Activated naive CD4-positive, alpha-beta T cell treated with anti-CD3 and anti-CD28 coated beads, Interleukin-2, amount 10 ng/mL, durations not matched to agents 7 days and 5 days (primary cell): ENCODE results near the gene NEDD9.

ENCODE experiments used
- CTCF ChIA-PET: fragments of 350-600 bp; sonication (Branson Sonifier 250); formaldehyde crosslinking; loops from one replicate; lab custom pipeline; 2021; ENCODE audit warnings: antibody characterized with exemption; lab: Charles Lee
- DNase-seq: peaks from one replicate; pipeline ENCODE4 v3.0.0-alpha.2; 2020
- H3K27ac Mint-ChIP-seq: one replicate; pipeline ENCODE4 v1.8.0; 2021; ENCODE audit warnings: mild to moderate bottlenecking, moderate library complexity, mixed read lengths
- H3K27me3 Mint-ChIP-seq: one replicate; pipeline ENCODE4 v1.8.0; 2021; ENCODE audit warnings: mild to moderate bottlenecking, mixed read lengths
- H3K36me3 Mint-ChIP-seq: one replicate; pipeline ENCODE4 v1.8.0; 2021; ENCODE audit warnings: mixed read lengths
- H3K4me1 Mint-ChIP-seq: one replicate; pipeline ENCODE4 v1.8.0; 2021; ENCODE audit warnings: mixed read lengths
- H3K4me3 Mint-ChIP-seq: one replicate; pipeline ENCODE4 v1.8.0; 2021; ENCODE audit warnings: mild to moderate bottlenecking, moderate library complexity, mixed read lengths
- H3K9me3 Mint-ChIP-seq: one replicate; pipeline ENCODE4 v1.8.0; 2021; ENCODE audit warnings: mixed read lengths

The NEDD9 gene

GRCh38 chr6:11213422-11214021 is 18.9 kb downstream of the NEDD9 start:
- CTCF ChIA-PET, result no interaction called here
- Mint-ChIP-seq H3K27ac (no peak overlapping the region), H3K36me3 (peaks cover 68% of the 10 kb centered on the region), H3K27me3 (no peaks in the 10 kb centered on the region), H3K4me3 (no peak overlapping the region), H3K9me3 (no peaks in the 10 kb centered on the region), H3K4me1 (peaks cover 45% of the 10 kb centered on the region)
- DNase-seq, result no peak

GRCh38 chr6:11212664-11213063 is 19.8 kb downstream of the NEDD9 start:
- Mint-ChIP-seq H3K9me3 (no peaks in the 10 kb centered on the region), H3K27me3 (no peaks in the 10 kb centered on the region), H3K4me3 (no peak overlapping the region), H3K36me3 (peaks cover 69% of the 10 kb centered on the region), H3K4me1 (peaks cover 42% of the 10 kb centered on the region), H3K27ac (no peak overlapping the region)
- DNase-seq, result no peak
- CTCF ChIA-PET, result no interaction called here

DNA sequence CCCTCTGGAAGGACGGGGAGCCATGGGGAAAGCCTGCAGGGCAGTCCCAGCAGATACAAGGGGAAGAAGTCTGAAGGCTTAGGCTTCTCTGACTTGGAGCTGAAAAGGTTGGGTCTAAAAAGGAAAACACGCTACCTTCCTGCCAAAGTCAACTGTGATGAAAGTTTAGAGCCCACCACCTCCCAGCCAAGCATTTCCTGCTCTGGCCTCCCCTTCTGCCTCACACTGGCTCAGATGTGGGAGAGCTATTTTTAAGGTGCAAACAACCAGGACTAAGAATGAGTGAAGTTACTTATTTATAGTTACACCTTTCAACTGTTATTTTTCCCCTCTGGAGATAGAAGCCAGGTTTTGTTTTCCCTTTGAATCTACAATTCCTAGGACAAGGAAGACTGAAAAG is 21.2 kb downstream of the NEDD9 start:
- Mint-ChIP-seq H3K4me1 (peaks cover 50% of the 10 kb centered on the region), H3K36me3 (peaks cover 73% of the 10 kb centered on the region), H3K27ac (peak overlapping the region; percentile 80), H3K4me3 (no peak overlapping the region), H3K27me3 (no peaks in the 10 kb centered on the region), H3K9me3 (no peaks in the 10 kb centered on the region)
- CTCF ChIA-PET, result no interaction called here
- DNase-seq, result no peak

DNA sequence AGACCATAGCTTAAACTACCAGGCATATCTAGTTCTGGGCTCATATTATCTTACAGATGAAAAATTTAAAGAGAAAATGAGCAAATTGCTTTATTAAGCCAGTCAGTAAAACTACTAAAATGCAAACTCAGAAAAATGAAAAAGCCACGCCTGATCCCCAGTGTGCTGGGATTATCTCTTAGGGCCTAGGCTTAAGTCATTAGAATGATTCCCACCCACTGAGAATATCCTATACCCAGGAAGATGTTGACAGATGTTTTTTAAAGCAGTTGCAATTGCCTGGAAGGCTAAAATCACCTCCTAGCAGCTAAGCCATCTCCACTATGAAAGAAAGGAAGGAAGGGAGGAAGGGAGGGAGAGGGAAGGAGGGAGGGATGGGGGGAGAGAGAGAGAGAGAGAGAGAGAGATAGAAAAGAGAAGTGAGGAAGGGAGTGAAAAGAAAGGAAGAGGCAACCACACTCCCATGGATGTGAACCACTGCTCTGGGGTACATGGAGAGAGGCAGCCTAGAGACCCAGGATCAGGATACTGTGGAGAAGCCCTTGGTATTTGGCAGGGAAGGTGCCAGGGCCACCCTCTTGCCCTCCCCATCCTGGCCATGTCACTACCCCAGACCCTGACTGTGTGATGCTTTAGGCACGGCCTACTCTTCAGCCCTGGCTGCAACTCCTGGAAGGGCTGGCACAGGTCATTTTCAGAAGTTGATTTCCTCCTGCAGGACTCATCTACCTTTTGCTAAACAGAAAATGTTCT is 21.9 kb downstream of the NEDD9 start:
- H3K27me3 Mint-ChIP-seq, result no peaks in the 10 kb centered on the region
- no peaks in the 10 kb centered on the region for H3K9me3 Mint-ChIP-seq
- peaks cover 76% of the 10 kb centered on the region for H3K36me3 Mint-ChIP-seq
- no peak overlapping the region for H3K4me3 Mint-ChIP-seq
- DNase-seq, result no peak
- CTCF ChIA-PET, result no interaction called here
- peak overlapping the region; percentile 39 for H3K27ac Mint-ChIP-seq
- H3K4me1 Mint-ChIP-seq, result peaks cover 50% of the 10 kb centered on the region

DNA sequence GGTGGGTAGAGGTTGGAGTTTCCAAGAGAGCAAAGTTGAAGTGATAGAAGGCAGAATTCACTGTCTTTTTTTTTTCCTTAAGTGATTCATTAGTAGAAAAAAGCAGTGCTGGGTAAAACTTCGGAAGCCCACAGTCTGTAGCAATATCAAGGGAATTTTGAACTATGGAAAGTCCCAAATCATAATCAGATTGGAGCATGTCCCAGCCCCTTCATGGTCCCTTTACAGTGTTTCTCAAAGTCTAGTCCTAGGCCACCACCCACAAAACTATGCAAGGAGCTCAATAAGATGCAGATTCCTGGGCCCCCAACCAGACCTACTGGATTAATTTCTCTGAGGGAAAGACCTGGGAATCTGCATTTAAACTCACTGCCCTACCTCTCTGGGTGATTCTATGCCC is 22.6 kb downstream of the NEDD9 start:
- Mint-ChIP-seq H3K27ac (no peak overlapping the region), H3K9me3 (no peaks in the 10 kb centered on the region), H3K4me1 (peaks cover 52% of the 10 kb centered on the region), H3K4me3 (no peak overlapping the region), H3K27me3 (no peaks in the 10 kb centered on the region), H3K36me3 (peaks cover 77% of the 10 kb centered on the region)
- no peak for DNase-seq
- CTCF ChIA-PET, result interaction anchor here (1.2 kb wide), 1 partner anchor 37 kb away, joined by 3 read pairs; no protein-coding TSS in a partner anchor

DNA sequence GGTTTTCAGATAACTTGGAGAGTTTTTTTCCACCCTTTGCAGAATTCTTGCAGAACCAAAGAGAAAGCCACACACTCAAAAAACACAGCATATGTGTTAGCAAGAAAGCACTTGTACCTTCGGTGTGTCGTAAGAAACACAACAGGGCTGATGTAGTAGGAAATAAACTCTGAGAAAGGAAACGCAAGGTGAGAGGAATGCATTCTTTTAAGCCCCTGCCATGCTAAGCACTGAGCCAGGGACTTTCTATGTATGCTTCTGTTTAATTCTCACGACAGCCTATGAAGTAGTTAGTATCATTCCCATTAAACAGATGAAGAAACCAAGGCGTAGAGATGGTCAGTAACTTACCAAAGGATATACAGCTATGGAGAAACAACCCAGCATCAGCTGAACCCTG is 23.1 kb downstream of the NEDD9 start:
- H3K36me3 Mint-ChIP-seq, result peaks cover 77% of the 10 kb centered on the region
- H3K9me3 Mint-ChIP-seq, result no peaks in the 10 kb centered on the region
- peaks cover 55% of the 10 kb centered on the region for H3K4me1 Mint-ChIP-seq
- no peak overlapping the region for H3K27ac Mint-ChIP-seq
- no peaks in the 10 kb centered on the region for H3K27me3 Mint-ChIP-seq
- no peak for DNase-seq
- no peak overlapping the region for H3K4me3 Mint-ChIP-seq
- CTCF ChIA-PET, result interaction anchor here (1.2 kb wide), 1 partner anchor 37 kb away, joined by 3 read pairs; no protein-coding TSS in a partner anchor

DNA sequence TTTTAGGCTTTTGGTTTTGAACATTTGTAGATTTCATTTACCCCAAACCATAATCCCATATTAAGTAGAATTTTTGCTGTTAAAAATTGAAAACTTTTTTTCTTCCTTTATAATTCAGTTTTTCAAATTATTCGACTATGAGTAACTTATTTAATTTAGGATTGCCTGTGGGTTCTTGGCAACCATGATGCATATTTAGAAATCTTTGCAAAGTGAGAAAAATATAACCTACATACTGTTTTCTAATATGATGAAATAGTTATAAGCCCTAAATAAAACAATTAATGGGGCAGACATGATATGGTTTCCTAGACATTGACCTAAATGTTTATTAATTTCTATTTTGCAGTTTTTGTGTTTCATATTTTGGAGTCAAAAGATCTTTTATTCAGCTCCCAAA is 23.6 kb downstream of the NEDD9 start:
- Mint-ChIP-seq H3K27me3 (no peaks in the 10 kb centered on the region), H3K4me3 (no peak overlapping the region), H3K36me3 (peaks cover 83% of the 10 kb centered on the region), H3K27ac (no peak overlapping the region), H3K9me3 (no peaks in the 10 kb centered on the region), H3K4me1 (peaks cover 60% of the 10 kb centered on the region)
- CTCF ChIA-PET, result interaction anchor here (1.2 kb wide), 1 partner anchor 36 kb away, joined by 3 read pairs; no protein-coding TSS in a partner anchor
- DNase-seq, result no peak

GRCh38 chr6:11208267-11208666 is 24.2 kb downstream of the NEDD9 start:
- Mint-ChIP-seq H3K9me3 (no peaks in the 10 kb centered on the region), H3K4me1 (peaks cover 64% of the 10 kb centered on the region), H3K4me3 (no peak overlapping the region), H3K27ac (peak overlapping the region; percentile 49), H3K27me3 (no peaks in the 10 kb centered on the region), H3K36me3 (peaks cover 83% of the 10 kb centered on the region)
- CTCF ChIA-PET, result no interaction called here
- DNase-seq, result no peak

- peaks cover 69% of the 10 kb centered on the region for H3K4me1 Mint-ChIP-seq
- H3K27ac Mint-ChIP-seq, result peak overlapping the region; percentile 39
- no peaks in the 10 kb centered on the region for H3K9me3 Mint-ChIP-seq
- CTCF ChIA-PET, result interaction anchor here (0.7 kb wide), 1 partner anchor 289 kb away, joined by 3 read pairs; no protein-coding TSS in a partner anchor
- H3K4me3 Mint-ChIP-seq, result no peak overlapping the region
- no peak for DNase-seq
- peaks cover 79% of the 10 kb centered on the region for H3K36me3 Mint-ChIP-seq
- H3K27me3 Mint-ChIP-seq, result no peaks in the 10 kb centered on the region
These were observed 25.1 kb downstream of the NEDD9 start for GRCh38 chr6:11207199-11207968.

GRCh38 chr6:11206576-11206975 is 25.9 kb downstream of the NEDD9 start:
- peaks cover 69% of the 10 kb centered on the region for H3K4me1 Mint-ChIP-seq
- H3K4me3 Mint-ChIP-seq, result no peak overlapping the region
- CTCF ChIA-PET, result interaction anchor here (0.7 kb wide), 1 partner anchor 290 kb away, joined by 3 read pairs; no protein-coding TSS in a partner anchor
- H3K9me3 Mint-ChIP-seq, result no peaks in the 10 kb centered on the region
- no peak overlapping the region for H3K27ac Mint-ChIP-seq
- DNase-seq, result no peak
- no peaks in the 10 kb centered on the region for H3K27me3 Mint-ChIP-seq
- peaks cover 76% of the 10 kb centered on the region for H3K36me3 Mint-ChIP-seq

DNA sequence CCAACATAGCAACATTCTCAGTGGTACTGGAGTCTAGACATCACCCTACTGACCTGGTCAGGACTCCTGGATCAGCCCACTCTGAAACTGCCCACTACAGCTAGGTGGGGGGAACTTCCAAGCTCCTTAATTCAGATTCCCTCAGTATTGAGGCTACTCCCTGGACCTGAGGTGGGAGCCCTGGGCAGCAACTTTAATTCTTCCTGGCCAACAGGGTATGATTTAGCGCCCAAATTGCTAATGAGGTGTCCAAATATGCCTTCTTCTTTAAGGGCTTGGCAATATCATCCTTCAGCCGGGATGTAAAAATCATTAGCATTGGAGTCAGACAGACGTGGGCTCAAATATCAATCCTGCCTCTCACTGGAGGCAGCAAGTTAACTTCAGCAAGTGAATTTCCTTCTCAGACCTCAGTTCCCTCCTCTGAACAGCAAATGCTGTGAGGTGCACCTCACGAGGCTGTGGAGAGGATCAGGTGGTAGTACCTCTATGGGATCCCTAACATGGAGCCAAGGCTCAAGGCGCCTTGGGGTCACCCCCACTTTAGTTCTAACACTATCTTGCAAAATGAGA is 27.6 kb downstream of the NEDD9 start:
- Mint-ChIP-seq H3K4me3 (no peak overlapping the region), H3K4me1 (peaks cover 71% of the 10 kb centered on the region), H3K36me3 (peaks cover 74% of the 10 kb centered on the region), H3K9me3 (no peaks in the 10 kb centered on the region), H3K27ac (peak overlapping the region; percentile 14), H3K27me3 (no peaks in the 10 kb centered on the region)
- CTCF ChIA-PET, result no interaction called here
- no peak for DNase-seq

DNA sequence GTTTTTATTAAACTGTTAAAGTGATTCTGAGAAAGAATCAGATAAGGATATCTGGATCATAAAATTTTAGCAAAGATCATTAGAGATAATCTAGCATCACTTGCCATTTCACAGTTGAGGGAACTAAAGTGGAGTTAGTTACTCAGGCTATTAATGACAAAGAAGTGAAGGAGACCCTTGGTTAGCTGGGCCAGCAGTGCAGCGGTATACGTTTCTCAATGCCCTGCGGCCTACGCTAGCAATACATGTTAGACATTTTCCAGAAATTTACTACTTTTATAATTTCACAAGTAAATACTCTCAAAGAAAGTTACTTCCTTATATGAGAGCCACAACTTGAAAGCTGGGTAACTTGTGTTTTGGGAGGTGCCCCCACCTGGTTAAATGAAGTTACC is 28.5 kb downstream of the NEDD9 start:
- CTCF ChIA-PET, result no interaction called here
- no peak for DNase-seq
- Mint-ChIP-seq H3K27me3 (no peaks in the 10 kb centered on the region), H3K9me3 (no peaks in the 10 kb centered on the region), H3K27ac (peak overlapping the region; percentile 97), H3K4me1 (peaks cover 74% of the 10 kb centered on the region), H3K36me3 (peaks cover 74% of the 10 kb centered on the region), H3K4me3 (no peak overlapping the region)

- Mint-ChIP-seq H3K27me3 (no peaks in the 10 kb centered on the region), H3K27ac (peak overlapping the region; percentile 97), H3K9me3 (no peaks in the 10 kb centered on the region), H3K4me3 (peak overlapping the region; percentile 17), H3K4me1 (peaks cover 78% of the 10 kb centered on the region), H3K36me3 (peaks cover 76% of the 10 kb centered on the region)
- CTCF ChIA-PET, result interaction anchor here (0.7 to 1.9 kb wide), 2 partner anchors 31 to 34 kb away, joined by 3 to 10 read pairs; no protein-coding TSS in a partner anchor
- no peak for DNase-seq
These were observed 29.0 kb downstream of the NEDD9 start for GRCh38 chr6:11203306-11204004.
